Astrocyte (in vitro differentiated cells and primary cell): ENCODE data around the gene SAPCD2.

ENCODE experiments used
- CTCF ChIP-seq: IDR thresholded peaks from 2 replicates; pipeline ENCODE4 v1.5.1; 2011; ENCODE audit warnings: low read depth, mild to moderate bottlenecking, inconsistent platforms, low read length, moderate library complexity; ENCODE audit not compliant: insufficient read depth
- EZH2 ChIP-seq: IDR thresholded peaks from 2 replicates; pipeline ENCODE4 v1.6.1; 2012; ENCODE audit warnings: mild to moderate bottlenecking, low read length, inconsistent platforms; ENCODE audit not compliant: insufficient read depth

DNA sequence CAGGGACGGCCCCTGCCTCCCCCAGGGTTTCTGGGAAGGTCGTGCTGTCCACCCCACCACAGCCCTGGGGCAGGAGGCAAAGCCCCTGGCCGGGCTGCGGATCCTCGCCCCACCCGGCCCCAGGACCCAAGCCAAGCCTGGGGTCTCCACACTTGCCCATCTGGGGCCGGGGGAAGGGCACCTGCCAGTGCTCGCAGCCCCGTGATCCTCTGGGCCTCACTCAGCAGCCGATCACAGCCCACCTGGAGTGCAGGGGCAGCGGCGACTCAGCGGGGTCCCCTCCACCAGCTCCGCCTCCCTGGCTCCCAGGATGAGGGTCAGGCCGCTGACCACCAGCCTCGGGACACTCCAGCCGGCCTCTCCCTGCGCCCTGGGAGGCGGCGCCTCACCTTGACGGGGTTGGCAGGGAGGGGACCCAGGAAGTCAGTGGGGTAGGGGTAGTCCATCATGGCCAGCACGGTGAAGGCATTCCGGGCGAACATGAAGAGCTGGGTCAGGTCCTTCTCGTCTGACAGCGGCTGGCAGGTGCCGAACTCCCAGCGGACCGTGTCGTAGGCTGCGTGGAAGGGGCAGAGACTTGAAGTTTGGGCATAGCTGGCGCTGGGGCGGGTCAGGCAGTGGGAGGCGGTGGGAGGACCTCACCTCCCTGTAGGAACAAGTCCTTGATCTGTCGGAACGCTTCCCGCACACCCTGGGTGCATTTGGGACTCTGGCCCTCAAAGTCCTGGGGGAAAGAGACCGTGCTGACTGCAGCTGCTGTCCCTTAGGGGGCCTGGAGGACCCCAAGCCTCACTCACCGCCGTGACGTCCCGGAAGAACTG lies 42.4 kb upstream of the SAPCD2 start:
- TF ChIP-seq CTCF (no peak), EZH2 (no peak)
